ENCODE data around the gene SAMD8. TPM values are rescaled to one million over a fixed set of nuclear protein-coding genes. Genes with fewer than 3 reads are reported as not detected.

Gene SAMD8
- total and polyA plus RNA-seq, 10 of the 15 experiments (the other 5 are each of a cell fraction or from before 2014, with no cell fraction given), result 2.8 to 26.0 (median 9.3) TPM

GRCh38 chr10:75123088-75123682 is 11.7 kb downstream of the SAMD8 start:
- ChIA-PET RAD21 (ENCODE audit: unreplicated experiment) (no interaction called here), SMC1A (ENCODE audit: uncharacterized antibody, unreplicated experiment) (interaction anchor here (1.0 to 1.1 kb wide), 2 partner anchors 9 to 88 kb away, joined by 3 read pairs; no protein-coding TSS in a partner anchor), CTCF (interaction anchor here (1.4 kb wide), 1 partner anchor 113 kb away, joined by 4 read pairs; the partner anchor contains the start of gene COMTD1), POLR2A (interaction anchor here (0.6 kb wide), 1 partner anchor 718 kb away, joined by 5 read pairs; no protein-coding TSS in a partner anchor)
- Histone ChIP-seq H3K79me2 (ENCODE audit: control insufficient read depth, insufficient read depth, low read length) (peaks cover 48% of the 10 kb centered on the region), H3K9me3 (replicated peaks; ENCODE audit: control insufficient read depth, insufficient read depth, low read length) (no peaks in the 10 kb centered on the region), H3K4me2 (ENCODE audit: control insufficient read depth, insufficient read depth) (no peak overlapping the region), H3K4me3 (no peak overlapping the region), H3K27ac (ENCODE audit: control insufficient read depth, insufficient read depth) (no peak overlapping the region), H2AFZ (ENCODE audit: control insufficient read depth, low read depth, low read length) (no peak overlapping the region), H3K9ac (ENCODE audit: control insufficient read depth, insufficient read depth, low read length) (no peak overlapping the region), H4K20me1 (ENCODE audit: control insufficient read depth, insufficient read depth) (no peaks in the 10 kb centered on the region), H3K4me1 (ENCODE audit: control insufficient read depth, insufficient read depth, low read length) (no peaks in the 10 kb centered on the region), H3K27me3 (replicated peaks in 1 of 2; ENCODE audit: control insufficient read depth in 2 of 2, insufficient read depth in 2 of 2, low read length in 1 of 2) (no peaks in the 10 kb centered on the region), H3K36me3 (ENCODE audit: control insufficient read depth in 2 of 2, insufficient read depth in 2 of 2, low read length in 1 of 2) (peaks cover 0 to 9% of the 10 kb centered on the region in 2 experiments)
- DNase-seq (ENCODE audit: low read depth, low spot score), result no peak
- intact Hi-C loops (cut with micrococcal nuclease; ENCODE audit: unreplicated experiment), result no loop called here
- no TSS peak for BruUV-seq (replicated peaks)
- no peak for FAIRE-seq
- WGBS (ENCODE audit: insufficient coverage, insufficient replicate concordance, low lambda C conversion rate, missing lambda C conversion rate), result 100% methylated on average over 3 of the region's 4 CpGs
- in situ Hi-C loops (cut with MboI), result no loop called here
- no peak for ATAC-seq
- TF ChIP-seq IKZF1 (conservative IDR thresholded peaks at IDR 0.05), result no peak
- TF ChIP-seq MEF2B (IDR thresholded peaks at IDR 0.05; ENCODE audit: partially characterized antibody, poor library complexity, severe bottlenecking), result no peak
- no peak for TF ChIP-seq CHD1 (IDR thresholded peaks at IDR 0.05; ENCODE audit: low read depth, low read length)
- TF ChIP-seq PAX5 (IDR thresholded peaks at IDR 0.05; ENCODE audit: borderline replicate concordance, low read depth, low read length), result no peak
- no peak for TF ChIP-seq ATF2 (IDR thresholded peaks at IDR 0.05; ENCODE audit: low read length)
- no peak for TF ChIP-seq MTA2 (IDR thresholded peaks at IDR 0.05; ENCODE audit: low read depth)
- TF ChIP-seq ZNF24 (IDR thresholded peaks at IDR 0.05), result no peak
- TF ChIP-seq CHD2 (IDR thresholded peaks at IDR 0.05; ENCODE audit: borderline replicate concordance, low read depth, low read length), result no peak
- TF ChIP-seq ZBTB11 (CRISPR knock-in tag; IDR thresholded peaks at IDR 0.05), result no peak
- no peak for TF ChIP-seq MYC (IDR thresholded peaks at IDR 0.05; ENCODE audit: insufficient read depth, insufficient read length, insufficient replicate concordance, low read length, severe bottlenecking)
- TF ChIP-seq CHD4 (IDR thresholded peaks at IDR 0.05), result no peak
- TF ChIP-seq ETV6 (conservative IDR thresholded peaks at IDR 0.05 in 1 of 2, IDR thresholded peaks at IDR 0.05 in 1 of 2; ENCODE audit: borderline replicate concordance in 1 of 2, low read depth in 1 of 2), result no peak
- TF ChIP-seq PKNOX1 (IDR thresholded peaks at IDR 0.05), result no peak
- TF ChIP-seq BCL3 (IDR thresholded peaks at IDR 0.05; ENCODE audit: borderline replicate concordance, insufficient read depth, low read depth, low read length, poor library complexity, severe bottlenecking), result no peak
- TF ChIP-seq ZNF217 (IDR thresholded peaks at IDR 0.05), result no peak

Data from GM12878 (cell line).